Activated CD4-positive, alpha-beta T cell treated with anti-CD3 and anti-CD28 coated beads, Interleukin-2, amount 50 U/mL, for 1 hour (primary cell): ENCODE results near the gene EDDM13.
"Not testable (repeated sequence)": the region's sequence is repeated elsewhere in the genome, so short reads cannot be mapped to it uniquely, and the experiment has no call there.

ENCODE experiments used
- DNase-seq: peaks from one replicate; pipeline ENCODE4 v3.0.0-alpha.2; 2020

The EDDM13 gene, protein sequence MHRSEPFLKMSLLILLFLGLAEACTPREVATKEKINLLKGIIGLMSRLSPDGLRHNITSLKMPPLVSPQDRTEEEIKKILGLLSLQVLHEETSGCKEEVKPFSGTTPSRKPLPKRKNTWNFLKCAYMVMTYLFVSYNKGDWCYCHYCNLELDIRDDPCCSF

DNA sequence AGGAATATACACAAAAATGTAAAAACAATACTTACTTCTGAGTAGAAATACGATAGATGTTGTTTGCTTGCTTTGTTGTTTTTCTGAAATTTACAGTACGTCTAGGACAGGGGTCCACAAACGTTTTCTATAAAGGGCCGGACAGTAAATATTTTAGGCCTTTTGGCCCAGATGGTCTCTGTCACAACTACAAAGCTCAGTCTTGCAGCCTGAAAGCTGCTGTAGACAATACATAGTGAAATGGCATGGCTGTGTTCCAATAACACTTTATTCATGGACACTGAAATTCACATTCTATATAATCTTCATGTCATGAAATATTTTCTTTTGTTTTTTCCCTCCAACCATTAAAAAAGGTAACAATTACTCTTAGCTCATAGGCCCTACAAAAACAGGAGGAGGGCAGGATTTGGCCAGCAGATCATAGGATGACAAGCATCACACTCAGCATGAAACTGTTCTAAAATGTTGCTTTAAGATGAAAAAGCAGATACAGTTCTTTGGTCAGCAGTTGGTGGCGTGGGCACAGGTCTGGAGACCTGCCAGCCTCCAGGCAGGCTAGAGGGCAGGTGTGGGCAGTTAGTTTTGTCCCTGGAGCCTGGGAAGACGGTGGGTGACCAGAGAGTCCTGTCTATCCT, at the start of gene EDDM13:
EDDM13 (plus strand) TSS at position 588 of the 638 bp plus-strand sequence. CDS start 87 bp downstream, outside the sequence.
- no peak for DNase-seq

DNA sequence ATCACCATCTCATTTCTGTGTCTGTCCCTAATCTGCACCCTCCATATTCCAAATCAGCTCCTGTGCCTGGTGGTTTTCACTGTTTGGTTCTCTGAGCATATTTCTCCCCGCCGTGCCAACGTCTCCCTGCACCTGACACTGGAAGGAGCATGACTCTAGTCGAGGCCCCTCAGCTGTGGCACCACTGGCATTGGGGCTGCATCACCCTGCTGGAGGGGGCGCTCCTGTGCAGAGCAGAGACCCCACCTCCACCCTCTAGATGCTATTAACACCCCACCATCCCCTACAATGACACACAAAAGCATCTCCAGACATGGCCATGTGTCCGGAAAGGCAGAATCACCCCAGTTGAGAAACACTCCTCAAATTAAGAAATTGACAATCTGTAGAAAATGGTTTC, 49.6 kb upstream of the EDDM13 start:
- no peak for DNase-seq

DNA sequence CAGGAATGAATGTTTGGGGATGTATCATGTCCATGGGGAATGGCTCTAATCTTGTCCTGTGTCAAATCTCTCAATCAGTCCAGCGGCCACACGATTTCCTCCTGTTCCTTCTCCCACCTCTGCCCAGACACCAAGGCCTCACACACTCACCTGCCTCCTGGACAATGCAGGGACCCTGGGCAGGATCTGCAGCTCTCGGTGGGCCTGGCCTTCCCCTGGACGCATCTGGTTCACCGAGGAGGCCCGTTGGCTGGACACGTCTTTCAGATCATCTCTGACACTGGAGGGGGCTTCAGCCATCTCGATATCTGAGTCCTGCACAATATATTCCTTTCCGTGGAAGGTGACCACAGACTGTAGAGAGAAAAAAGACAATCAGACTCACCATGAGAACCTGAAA, 49.1 kb upstream of the EDDM13 start:
- no peak for DNase-seq

DNA sequence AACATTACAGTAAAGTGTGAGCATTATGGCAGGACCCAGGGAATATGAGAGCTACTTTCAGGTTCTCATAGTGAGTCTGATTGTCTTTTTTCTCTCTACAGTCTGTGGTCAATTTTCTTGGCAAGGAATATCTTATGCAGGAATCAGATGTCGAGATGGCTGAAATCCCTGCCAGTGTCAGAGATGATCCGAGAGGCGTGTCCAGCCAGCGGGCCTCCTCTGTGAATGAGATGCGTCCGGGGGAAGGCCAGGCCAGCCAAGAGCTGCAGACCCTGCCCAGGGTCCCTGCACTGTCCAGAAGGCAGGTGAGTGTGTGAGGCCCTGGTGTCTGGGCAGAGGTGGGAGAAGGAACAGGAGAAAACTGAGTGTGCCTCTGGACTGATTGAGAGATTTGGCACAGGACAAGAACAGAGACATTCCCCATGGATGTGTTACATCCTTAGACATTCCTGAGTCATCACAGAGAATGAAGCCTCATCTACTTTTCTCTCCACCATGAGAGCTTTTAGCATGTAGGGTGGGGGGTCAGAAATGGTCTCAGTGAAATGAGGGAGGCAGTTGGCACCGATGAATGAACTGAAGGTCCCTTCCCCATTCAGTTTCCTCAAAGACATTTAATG, 27.3 kb upstream of the EDDM13 start:
- no peak for DNase-seq

DNA sequence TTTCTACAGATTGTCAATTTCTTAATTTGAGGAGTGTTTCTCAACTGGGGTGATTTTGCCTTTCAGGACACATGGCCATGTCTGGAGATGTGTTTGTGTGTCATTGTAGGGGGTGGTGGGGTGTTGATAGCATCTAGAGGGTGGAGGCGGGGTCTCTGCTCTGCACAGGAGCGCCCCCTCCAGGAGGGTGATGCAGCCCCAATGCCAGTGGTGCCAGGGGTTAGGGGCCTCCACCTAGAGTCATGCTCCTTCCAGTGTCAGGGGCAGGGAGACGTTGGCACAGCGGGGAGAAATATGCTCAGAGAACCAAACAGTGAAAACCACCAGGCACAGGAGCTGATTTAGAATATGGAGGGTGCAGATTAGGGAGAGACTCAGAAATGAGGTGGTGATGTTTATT, 26.8 kb upstream of the EDDM13 start:
- DNase-seq: not testable (repeated sequence)

DNA sequence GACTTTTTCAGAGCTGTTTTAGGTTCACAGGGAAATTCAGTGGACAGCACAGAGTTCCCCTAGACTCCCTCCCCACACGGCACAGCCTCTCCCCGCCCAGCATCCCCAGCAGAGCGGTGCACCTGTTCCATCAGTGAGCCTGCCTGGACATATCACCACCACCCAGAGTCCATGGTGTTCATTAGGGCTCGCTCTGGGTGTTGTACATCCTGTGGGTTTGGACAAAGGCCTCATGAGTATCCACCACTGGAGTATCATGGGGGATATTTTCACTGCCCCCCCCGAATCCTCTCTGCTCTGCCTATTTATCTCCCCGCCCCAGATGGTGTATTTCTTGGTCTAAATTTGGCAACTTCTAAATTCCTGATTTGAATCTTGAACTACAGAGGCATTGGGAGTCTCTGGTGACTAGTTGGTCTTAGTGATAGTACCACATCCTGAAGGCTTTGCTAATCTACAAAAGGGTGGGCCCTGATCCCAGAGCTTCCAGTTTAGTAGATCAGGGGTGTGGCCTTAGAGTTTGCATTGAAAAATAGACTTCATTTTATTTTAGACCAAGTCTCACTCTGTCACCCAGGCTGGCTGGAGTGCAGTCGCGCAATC, 23.7 kb upstream of the EDDM13 start:
- DNase-seq: not testable (repeated sequence)

DNA sequence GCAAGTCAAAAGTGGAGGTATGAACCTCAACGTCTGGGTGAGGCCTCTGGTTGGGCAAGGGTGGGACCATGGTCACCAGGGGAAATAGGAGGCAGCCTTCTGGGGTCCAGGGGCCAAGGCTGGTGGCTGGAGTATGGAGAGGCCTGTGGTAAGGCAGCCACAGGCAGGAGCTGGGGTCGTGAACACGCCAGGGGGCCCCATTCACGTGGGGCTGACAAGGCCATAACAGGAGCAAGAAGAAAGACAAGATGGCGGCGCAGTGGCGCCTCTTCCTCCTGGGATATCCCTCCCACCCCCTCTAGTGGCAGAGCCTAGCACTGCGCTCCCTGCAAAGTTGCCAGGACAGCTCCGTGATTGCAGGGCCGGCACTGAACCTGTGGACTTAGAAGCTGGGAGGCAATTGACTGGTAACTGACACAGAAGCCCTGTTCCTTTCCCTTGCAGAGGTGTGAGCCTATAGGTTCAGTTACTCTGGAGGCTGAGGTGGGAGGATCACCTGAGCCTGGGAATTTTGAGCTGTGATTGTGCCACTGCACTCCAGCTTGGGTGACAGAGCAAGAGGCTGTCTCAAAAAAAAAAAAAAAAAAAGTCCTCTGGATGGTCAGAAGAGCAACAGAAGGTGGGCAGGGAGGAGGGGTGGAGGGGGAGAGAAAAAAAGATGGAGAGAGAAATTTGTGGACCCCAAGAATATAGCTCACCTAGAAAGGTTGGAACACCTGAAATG, 19.7 kb upstream of the EDDM13 start:
- DNase-seq: peak; percentile 65

DNA sequence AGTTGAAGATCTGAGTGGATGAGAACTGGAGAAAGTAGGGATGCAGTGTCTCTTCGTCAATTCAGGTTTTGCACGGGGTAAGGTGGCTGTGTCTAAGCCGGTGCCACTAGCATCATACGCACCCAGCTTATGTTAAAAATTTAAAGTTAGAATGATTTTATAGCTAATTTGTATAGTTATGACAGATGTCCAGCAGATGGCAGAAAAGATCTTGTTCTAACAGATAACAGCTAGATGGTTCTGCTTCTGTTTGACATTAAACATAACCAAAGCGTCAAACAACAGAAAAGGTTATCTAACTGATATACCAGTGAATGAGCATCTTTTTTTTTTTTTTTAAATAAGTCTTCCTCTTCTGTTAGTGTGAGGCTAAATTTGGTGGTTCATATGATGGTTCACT, 18.8 kb upstream of the EDDM13 start:
- no peak for DNase-seq

DNA sequence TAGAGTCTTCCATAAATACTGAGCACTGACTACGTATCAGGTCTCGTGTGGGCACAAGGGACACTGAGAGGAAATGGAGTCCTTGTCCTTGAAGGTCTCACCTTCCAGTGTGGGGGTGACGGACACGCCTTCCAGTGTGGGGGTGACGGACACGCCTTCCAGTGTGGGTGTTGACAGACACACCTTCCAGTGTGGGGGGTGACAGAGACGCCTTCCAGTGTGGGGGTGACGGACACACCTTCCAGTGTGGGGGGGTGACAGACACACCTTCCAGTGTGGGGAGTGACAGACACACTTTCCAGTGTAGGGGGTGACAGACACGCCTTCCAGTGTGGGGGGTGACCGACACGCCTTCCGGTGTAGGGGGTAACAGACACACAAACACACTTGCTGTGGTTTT, 14.3 kb upstream of the EDDM13 start:
- DNase-seq: no peak

DNA sequence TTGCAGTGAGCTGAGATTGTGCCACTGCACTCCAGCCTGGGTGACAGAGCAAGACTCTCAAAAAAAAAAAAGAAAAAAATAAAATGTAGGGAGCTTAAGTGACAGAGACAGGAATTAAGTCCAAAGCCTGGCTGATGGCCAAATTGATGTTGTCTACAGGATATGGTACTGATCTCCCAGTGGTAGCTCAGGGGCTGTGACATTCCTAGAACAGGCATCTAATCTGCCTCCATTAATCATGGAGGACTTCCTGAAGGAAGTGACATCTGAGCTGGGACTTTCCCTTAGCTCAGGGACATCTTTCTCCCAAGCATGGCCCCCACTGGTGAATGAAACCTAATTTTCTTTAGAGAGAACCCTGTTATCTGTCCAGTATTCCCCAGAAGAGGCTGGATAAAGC, 11.4 kb upstream of the EDDM13 start:
- DNase-seq: no peak

DNA sequence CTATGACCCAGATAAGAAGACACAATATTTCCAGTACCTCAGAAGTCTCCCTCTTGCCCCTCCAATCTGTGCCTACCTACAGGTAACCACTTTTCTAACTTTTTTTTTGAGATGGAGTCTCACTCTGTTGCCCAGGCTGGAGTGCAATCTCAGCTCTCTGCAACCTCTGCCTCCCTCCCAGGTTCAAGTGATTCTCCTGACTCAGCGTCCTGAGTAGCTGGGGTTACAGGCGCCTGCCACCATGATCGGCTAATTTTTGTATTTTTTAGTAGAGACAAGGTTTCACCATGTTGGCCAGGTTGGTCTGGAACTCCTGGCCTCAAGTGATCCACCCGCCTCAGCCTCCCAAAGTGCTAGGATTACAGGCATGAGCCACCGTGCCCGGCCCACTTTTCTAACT, 10.6 kb upstream of the EDDM13 start:
- not testable (repeated sequence) for DNase-seq

DNA sequence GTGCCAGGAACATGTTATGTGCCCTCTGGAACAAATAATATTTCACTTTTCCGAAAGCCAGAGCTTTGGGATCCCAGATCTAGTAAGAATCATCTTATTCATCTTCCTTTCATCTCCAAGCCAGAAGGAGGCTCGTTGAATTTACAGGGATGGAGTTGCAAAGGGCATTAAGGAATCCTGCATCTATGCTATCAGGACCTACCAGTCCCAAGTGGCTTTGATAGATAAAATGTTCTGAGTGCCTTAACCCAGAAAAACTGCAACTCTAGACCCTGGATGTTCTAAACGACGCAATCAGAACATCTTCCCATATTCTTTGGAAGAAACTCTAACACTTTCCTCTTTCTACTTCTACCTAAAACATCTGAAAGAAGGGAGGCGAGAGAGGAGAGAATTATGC, 9.2 kb upstream of the EDDM13 start:
- DNase-seq: no peak

DNA sequence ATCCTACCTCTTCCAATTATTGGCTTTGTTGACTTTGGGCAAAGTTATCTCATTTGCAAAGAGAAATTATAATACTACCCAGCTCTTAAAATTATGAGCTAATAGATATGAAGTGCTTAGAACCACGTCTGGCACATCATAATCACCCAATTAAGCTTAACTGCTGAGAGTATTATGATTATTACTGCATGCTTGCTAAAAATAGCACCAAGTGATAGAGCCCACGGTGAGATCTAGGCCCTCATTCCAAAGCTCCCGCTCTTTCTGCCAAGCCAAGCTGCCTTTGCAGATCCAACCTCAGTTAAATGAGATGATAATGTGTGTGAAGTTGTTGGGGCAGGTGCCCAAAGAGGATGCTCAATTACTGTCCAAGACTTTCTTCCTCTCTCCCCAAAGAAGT, 6.5 kb upstream of the EDDM13 start:
- DNase-seq: no peak

DNA sequence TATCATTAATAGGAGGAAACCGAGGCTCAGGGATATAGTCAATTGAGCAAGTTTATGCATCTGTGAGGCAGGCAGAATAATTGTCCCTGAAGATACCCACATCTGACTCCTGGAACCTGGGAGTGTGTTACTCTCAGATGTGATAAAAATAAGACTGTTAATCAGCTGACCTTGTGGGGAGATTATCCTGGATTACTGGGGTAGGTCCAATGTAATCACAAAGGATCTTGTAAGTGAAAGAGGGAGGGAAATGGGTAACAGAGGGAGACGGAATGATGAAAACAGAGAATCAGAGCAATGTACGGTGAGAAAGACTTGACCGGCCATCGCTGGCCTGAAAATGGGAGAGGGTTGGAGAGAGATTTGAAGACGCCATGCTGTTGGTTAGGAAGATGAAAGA, 3.2 kb upstream of the EDDM13 start:
- no peak for DNase-seq

DNA sequence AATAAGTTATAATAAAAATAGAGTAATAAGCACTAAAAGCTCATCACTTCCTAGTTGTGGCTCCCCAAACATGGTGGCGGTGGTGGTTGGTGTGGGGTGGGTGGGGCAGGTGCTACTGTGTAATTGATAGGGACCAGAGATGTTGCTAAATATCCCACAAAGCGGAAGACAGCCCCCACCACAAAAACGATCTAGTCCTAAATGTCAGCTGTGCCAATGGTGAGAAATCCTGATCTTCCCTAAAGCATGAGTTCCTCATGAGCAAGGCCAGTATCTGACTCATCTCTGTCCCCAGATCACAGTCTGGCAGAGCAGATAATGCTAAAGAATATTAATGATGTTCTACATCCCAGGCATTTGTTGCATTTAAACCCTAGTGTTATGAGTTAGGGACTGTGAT, 1.9 kb upstream of the EDDM13 start:
- DNase-seq: no peak

DNA sequence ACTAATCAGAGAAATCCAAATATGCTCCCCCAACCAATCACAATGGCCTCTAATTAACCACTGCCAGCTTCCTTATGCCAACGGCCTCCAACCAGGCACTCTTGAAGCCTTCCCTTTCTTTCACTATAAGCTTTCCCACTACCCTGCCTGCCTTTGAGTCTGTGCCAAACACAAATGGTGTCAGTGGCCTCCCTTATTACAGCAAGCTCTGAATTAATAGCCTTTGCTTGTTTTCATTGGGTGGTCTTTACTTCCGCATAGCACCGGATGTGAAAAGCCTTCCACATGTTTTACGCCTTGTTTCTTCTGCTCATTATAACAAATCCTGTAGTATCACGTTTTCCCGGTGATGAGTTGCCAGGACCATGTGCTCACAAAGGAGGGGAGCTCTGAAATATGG, 1.4 kb upstream of the EDDM13 start:
- no peak for DNase-seq

DNA sequence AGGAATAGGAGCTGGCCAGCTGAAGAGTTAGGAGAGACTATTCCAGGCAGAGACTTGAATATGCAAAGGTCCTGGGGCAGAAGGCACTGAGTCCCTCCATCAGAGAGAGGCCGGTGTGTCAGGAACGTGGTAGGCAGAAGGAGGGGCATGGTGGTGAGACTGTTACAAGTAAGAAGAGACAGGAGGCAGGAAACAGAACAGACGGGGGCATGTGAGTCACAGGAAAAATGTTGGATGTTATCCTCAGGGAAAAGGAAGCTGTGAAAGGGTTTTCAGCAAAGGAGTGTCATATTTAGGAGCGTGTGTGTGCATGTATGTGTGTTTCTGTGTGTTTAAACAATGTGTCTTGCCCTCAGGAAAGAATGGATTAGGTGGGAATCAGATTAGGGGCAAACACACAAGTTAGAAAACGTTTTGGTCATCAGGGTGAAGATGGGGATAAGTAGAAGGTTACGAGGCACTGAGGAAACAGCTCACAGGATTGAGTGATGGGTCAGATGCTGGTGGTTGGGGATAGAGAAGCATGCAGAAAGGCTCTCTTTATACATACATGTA, 1.1 kb downstream of the EDDM13 start:
- no peak for DNase-seq

DNA sequence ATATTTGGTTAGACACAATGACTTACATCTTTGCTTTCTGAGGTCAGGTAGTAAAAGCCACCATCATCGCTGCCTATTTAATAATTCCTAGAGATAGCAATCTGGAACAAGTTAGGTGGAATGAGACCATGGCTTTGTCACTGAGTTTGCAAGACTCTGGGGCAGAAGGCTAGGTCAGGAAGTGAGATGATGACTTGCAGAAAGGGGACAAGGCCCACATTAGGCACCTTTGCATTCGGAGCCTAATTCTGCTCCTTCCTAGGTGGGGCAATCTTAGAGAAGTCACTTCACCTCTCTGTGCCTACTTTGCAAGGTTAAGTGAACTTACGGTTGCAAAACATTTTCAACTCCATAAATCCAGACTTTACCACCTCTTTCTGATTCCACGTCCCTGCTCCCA, 10.3 kb downstream of the EDDM13 start:
- DNase-seq: no peak

DNA sequence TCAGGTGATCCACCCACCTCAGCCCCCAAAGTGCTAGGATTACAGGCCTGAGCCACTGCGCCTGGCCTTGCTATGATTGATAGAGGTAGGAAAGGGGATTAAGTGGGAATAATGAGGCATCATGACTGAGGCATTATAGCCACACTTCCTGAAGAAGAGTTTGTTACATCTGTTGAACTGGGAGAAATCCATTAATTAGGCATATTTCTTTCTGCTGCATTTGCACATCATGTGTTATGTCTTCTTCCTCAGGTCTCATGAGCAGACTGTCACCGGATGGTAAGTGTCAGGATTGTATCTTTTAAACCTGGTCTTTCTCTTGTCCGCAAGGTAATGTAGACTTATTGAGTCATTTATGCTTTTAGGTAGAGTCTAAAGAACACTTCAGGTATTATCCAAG, 12.2 kb downstream of the EDDM13 start:
- DNase-seq: no peak

DNA sequence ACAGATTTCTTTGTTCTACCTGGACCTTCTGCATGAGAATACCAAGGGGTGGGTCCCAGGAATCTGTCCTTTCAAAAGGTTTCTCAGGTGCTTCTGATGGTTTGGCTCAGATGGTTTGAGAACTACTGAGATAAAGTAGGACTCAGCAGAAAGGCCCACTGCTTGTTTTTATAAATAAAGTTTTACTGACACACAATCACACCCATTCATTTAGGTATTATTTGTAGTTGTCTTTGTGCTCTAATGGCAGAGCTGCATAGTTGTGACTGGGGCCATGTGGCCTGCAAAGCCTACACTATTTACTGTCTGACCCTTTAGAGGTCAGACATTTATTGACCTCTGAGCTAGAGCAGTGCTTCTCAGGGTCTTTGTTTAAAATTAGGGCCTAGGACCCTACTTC, 17.6 kb downstream of the EDDM13 start:
- no peak for DNase-seq

DNA sequence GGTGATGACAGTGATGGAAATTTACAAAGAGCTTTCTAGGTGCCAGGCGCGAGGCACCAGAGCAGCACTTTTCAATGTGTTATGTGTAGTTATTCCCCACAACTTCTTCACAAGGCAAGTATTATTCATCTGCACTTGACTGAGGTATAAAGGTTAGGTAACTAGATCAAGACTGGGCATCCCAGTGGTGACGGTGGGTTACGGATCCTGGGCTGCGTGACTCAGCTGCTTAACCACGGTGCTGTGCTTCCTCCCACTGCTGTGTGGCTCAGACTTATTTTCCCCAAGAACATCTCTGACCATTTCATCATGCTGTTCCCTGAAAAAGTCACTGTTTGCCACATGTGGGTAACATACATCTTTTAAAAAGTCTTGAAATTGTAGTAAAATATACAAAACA, 19.3 kb downstream of the EDDM13 start:
- no peak for DNase-seq

DNA sequence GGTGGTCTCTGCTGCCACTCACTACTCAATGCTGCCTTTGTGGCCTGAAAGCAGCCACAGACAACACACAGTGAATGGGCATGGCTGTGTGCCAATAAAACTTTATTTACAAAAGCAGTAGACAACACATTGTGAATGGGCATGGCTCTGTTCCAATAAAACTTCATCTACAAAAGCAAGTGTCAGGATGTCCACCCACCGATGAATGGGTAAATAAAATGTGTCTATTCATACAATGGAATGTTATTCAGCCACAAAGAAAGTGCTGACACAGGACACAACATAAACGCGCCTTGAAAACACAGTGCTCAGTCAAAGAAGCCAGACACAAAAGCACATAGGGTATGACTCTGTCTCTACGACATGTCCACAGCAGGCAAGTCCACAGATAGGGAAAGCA, 22.0 kb downstream of the EDDM13 start:
- no peak for DNase-seq
